Activated naive CD4-positive, alpha-beta T cell treated with anti-CD3 and anti-CD28 coated beads, Interleukin-2, amount 50 U/mL, for 72 hours (primary cell): ENCODE data around the gene RNF2. TPM values are rescaled to one million over a fixed set of nuclear protein-coding genes. Genes with fewer than 3 reads are reported as not detected.
A peak's percentile ranks its signal among the peaks of the same experiment; 100 is the strongest.
"Not testable (repeated sequence)": the region's sequence is repeated elsewhere in the genome, so short reads cannot be mapped to it uniquely, and the experiment has no call there.

ENCODE experiments used
- ATAC-seq, 2 donors: fragments of 150-1000 bp; cut with Tn5 transposase; 2 replicates each; pipeline ENCODE4 v1.10.0; 2021; ENCODE audit warnings: mild to moderate bottlenecking in 2 of 2, moderate library complexity in 2 of 2
- DNase-seq, 2 donors: peaks; one replicate each; pipeline ENCODE4 v3.0.0; 2021 to 2022; ENCODE audit warnings: low spot score in 2 of 2
- H3K27ac Mint-ChIP-seq, 2 donors: one replicate each; pipeline ENCODE4 v1.8.0; 2022; ENCODE audit warnings: mild to moderate bottlenecking in 2 of 2, mixed read lengths in 2 of 2
- H3K36me3 Mint-ChIP-seq, 2 donors: one replicate each; pipeline ENCODE4 v1.8.0; 2022; ENCODE audit warnings: mixed read lengths in 2 of 2
- H3K9me3 Mint-ChIP-seq, 2 donors: one replicate each; pipeline ENCODE4 v1.8.0; 2022; ENCODE audit warnings: mixed read lengths in 2 of 2
- total RNA-seq, 2 donors: library from RNA; stranded (reverse); gene quantifications; one replicate each; pipeline ENCODE4 v1.2.3, GENCODE V29; 2022

The RNF2 gene
- total RNA-seq, 2 donors from 2014 or later: 14.2 to 20.6 TPM

GRCh38 chr1:185042737-185043136 is 2.6 kb upstream of the RNF2 start:
- peaks cover 12 to 13% of the 10 kb centered on the region in 2 donors for H3K36me3 Mint-ChIP-seq
- DNase-seq: no peak
- H3K9me3 Mint-ChIP-seq: no peaks in the 10 kb centered on the region
- H3K27ac Mint-ChIP-seq: no peak overlapping the region
- ATAC-seq: no peak

GRCh38 chr1:185044387-185044786 is 971 bp upstream of the RNF2 start:
- ATAC-seq: no peak
- peaks cover 12 to 13% of the 10 kb centered on the region in 2 donors for H3K36me3 Mint-ChIP-seq
- H3K27ac Mint-ChIP-seq: peak overlapping the region in 1 of 2 donors; percentile 79

GRCh38 chr1:185045814-185046492 is 595 bp downstream of the RNF2 start:
- Mint-ChIP-seq H3K27ac (peak overlapping the region; percentile 76 to 79), H3K9me3 (no peaks in the 10 kb centered on the region), H3K36me3 (peaks cover 12 to 13% of the 10 kb centered on the region in 2 donors)
- ATAC-seq (peak; percentile 47 to 69), DNase-seq (peak; percentile 34 to 71)

More at GRCh38 chr1:185044387-185044786, 971 bp upstream of the RNF2 start:
- DNase-seq: no peak
- no peaks in the 10 kb centered on the region for H3K9me3 Mint-ChIP-seq

- Mint-ChIP-seq H3K36me3 (peaks cover 12 to 13% of the 10 kb centered on the region in 2 donors), H3K27ac (peak overlapping the region; percentile 76 to 79), H3K9me3 (no peaks in the 10 kb centered on the region)
- DNase-seq (no peak), ATAC-seq (no peak)
Measured at GRCh38 chr1:185046668-185047067, 1.3 kb downstream of the RNF2 start.

- Mint-ChIP-seq H3K36me3 (peaks cover 10 to 16% of the 10 kb centered on the region in 2 donors), H3K9me3 (peaks cover 0 to 6% of the 10 kb centered on the region in 2 donors), H3K27ac (no peak overlapping the region)
- ATAC-seq: no peak
- no peak for DNase-seq
Measured at GRCh38 chr1:185049670-185050069, 4.3 kb downstream of the RNF2 start.

GRCh38 chr1:185050823-185051451 is 5.6 kb downstream of the RNF2 start:
- DNase-seq (no peak), ATAC-seq (no peak)
- H3K9me3 Mint-ChIP-seq: peaks cover 0 to 6% of the 10 kb centered on the region in 2 donors
- H3K27ac Mint-ChIP-seq: peak overlapping the region in 1 of 2 donors; percentile 33
- peaks cover 6 to 12% of the 10 kb centered on the region in 2 donors for H3K36me3 Mint-ChIP-seq

- ATAC-seq (no peak), DNase-seq (no peak)
- Mint-ChIP-seq H3K9me3 (peaks cover 0 to 6% of the 10 kb centered on the region in 2 donors), H3K27ac (peak overlapping the region in 1 of 2 donors; percentile 16), H3K36me3 (peaks cover 0 to 6% of the 10 kb centered on the region in 2 donors)
Measured at GRCh38 chr1:185053204-185053603, 7.8 kb downstream of the RNF2 start.

GRCh38 chr1:185054365-185055060 is 9.2 kb downstream of the RNF2 start:
- Mint-ChIP-seq H3K27ac (no peak overlapping the region), H3K9me3 (peaks cover 0 to 6% of the 10 kb centered on the region in 2 donors), H3K36me3 (peaks cover 0 to 6% of the 10 kb centered on the region in 2 donors)
- DNase-seq (no peak), ATAC-seq (no peak)

GRCh38 chr1:185058110-185058509 is 12.8 kb downstream of the RNF2 start:
- Mint-ChIP-seq H3K36me3 (peaks cover 0 to 15% of the 10 kb centered on the region in 2 donors), H3K9me3 (peaks cover 0 to 5% of the 10 kb centered on the region in 2 donors), H3K27ac (no peak overlapping the region)
- no peak for DNase-seq
- ATAC-seq: no peak

- no peak for DNase-seq
- no peak overlapping the region for H3K27ac Mint-ChIP-seq
- peaks cover 0 to 9% of the 10 kb centered on the region in 2 donors for H3K9me3 Mint-ChIP-seq
- peaks cover 0 to 17% of the 10 kb centered on the region in 2 donors for H3K36me3 Mint-ChIP-seq
- no peak for ATAC-seq
Measured at GRCh38 chr1:185058876-185059275, 13.5 kb downstream of the RNF2 start.

GRCh38 chr1:185059950-185060571 is 14.7 kb downstream of the RNF2 start:
- Mint-ChIP-seq H3K9me3 (peaks cover 0 to 10% of the 10 kb centered on the region in 2 donors), H3K27ac (no peak overlapping the region), H3K36me3 (peaks cover 0 to 23% of the 10 kb centered on the region in 2 donors)
- ATAC-seq: no peak
- no peak for DNase-seq

GRCh38 chr1:185062710-185063370 is 17.5 kb downstream of the RNF2 start:
- no peak for DNase-seq
- peak; percentile 45 to 50 for ATAC-seq
- Mint-ChIP-seq H3K36me3 (peaks cover 0 to 38% of the 10 kb centered on the region in 2 donors), H3K27ac (peak overlapping the region in 1 of 2 donors; percentile 52), H3K9me3 (peaks cover 0 to 10% of the 10 kb centered on the region in 2 donors)

- no peak for ATAC-seq
- Mint-ChIP-seq H3K27ac (no peak overlapping the region), H3K36me3 (peaks cover 0 to 43% of the 10 kb centered on the region in 2 donors), H3K9me3 (peaks cover 0 to 10% of the 10 kb centered on the region in 2 donors)
- no peak for DNase-seq
Measured at GRCh38 chr1:185063719-185064118, 18.4 kb downstream of the RNF2 start.

- H3K36me3 Mint-ChIP-seq: peaks cover 0 to 40% of the 10 kb centered on the region in 2 donors
- ATAC-seq, H3K27ac Mint-ChIP-seq, DNase-seq, H3K9me3 Mint-ChIP-seq: not testable (repeated sequence)
Measured at GRCh38 chr1:185065006-185065405, 19.6 kb downstream of the RNF2 start.

- DNase-seq (no peak), ATAC-seq (no peak)
- peaks cover 0 to 37% of the 10 kb centered on the region in 2 donors for H3K36me3 Mint-ChIP-seq
- H3K9me3 Mint-ChIP-seq: peaks cover 0 to 9% of the 10 kb centered on the region in 2 donors
- no peak overlapping the region for H3K27ac Mint-ChIP-seq
Measured at GRCh38 chr1:185066181-185066580, 20.8 kb downstream of the RNF2 start.

- no peak overlapping the region for H3K27ac Mint-ChIP-seq
- H3K36me3 Mint-ChIP-seq: peaks cover 0 to 45% of the 10 kb centered on the region in 2 donors
- no peak for ATAC-seq
- DNase-seq: no peak
- peaks cover 5 to 9% of the 10 kb centered on the region in 2 donors for H3K9me3 Mint-ChIP-seq
Measured at GRCh38 chr1:185068341-185068740, 23.0 kb downstream of the RNF2 start.
